HG02642 (cell line): Measurements from ENCODE around the gene IRAK4.

Experiments
- ATAC-seq: cut with Tn5 transposase; IDR thresholded peaks from one replicate; pipeline ENCODE4 v1.9.1; 2021; ENCODE audit warnings: mild to moderate bottlenecking; ENCODE audit not compliant: unreplicated experiment, poor library complexity

IRAK4 gene

GRCh38 chr12:43832463-43833168 lies 73.9 kb downstream of the IRAK4 start:
- ATAC-seq, result no peak

- peak; percentile 17 for ATAC-seq
These were observed 76.5 kb downstream of the IRAK4 start for GRCh38 chr12:43835264-43835655.

GRCh38 chr12:43835656-43836474 lies 77.1 kb downstream of the IRAK4 start, which contains the start of gene TMEM117:
TMEM117 (plus strand) TSS chr12:43836081.
- ATAC-seq, result peak; percentile 83

GRCh38 chr12:43836475-43836989 lies 77.8 kb downstream of the IRAK4 start:
- ATAC-seq, result peak; percentile 16
